HG02798 (cell line): ENCODE results near the gene PER2.
A peak's percentile ranks its signal among the peaks of the same experiment; 100 is the strongest.
"Not testable (repeated sequence)": the region's sequence is repeated elsewhere in the genome, so short reads cannot be mapped to it uniquely, and the experiment has no call there.

Experiments
- ATAC-seq: cut with Tn5 transposase; IDR thresholded peaks from one replicate; pipeline ENCODE4 v1.9.1; 2021; ENCODE audit warnings: mild to moderate bottlenecking; ENCODE audit not compliant: unreplicated experiment, poor library complexity

PER2 gene, protein sequence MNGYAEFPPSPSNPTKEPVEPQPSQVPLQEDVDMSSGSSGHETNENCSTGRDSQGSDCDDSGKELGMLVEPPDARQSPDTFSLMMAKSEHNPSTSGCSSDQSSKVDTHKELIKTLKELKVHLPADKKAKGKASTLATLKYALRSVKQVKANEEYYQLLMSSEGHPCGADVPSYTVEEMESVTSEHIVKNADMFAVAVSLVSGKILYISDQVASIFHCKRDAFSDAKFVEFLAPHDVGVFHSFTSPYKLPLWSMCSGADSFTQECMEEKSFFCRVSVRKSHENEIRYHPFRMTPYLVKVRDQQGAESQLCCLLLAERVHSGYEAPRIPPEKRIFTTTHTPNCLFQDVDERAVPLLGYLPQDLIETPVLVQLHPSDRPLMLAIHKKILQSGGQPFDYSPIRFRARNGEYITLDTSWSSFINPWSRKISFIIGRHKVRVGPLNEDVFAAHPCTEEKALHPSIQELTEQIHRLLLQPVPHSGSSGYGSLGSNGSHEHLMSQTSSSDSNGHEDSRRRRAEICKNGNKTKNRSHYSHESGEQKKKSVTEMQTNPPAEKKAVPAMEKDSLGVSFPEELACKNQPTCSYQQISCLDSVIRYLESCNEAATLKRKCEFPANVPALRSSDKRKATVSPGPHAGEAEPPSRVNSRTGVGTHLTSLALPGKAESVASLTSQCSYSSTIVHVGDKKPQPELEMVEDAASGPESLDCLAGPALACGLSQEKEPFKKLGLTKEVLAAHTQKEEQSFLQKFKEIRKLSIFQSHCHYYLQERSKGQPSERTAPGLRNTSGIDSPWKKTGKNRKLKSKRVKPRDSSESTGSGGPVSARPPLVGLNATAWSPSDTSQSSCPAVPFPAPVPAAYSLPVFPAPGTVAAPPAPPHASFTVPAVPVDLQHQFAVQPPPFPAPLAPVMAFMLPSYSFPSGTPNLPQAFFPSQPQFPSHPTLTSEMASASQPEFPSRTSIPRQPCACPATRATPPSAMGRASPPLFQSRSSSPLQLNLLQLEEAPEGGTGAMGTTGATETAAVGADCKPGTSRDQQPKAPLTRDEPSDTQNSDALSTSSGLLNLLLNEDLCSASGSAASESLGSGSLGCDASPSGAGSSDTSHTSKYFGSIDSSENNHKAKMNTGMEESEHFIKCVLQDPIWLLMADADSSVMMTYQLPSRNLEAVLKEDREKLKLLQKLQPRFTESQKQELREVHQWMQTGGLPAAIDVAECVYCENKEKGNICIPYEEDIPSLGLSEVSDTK (N-terminal part only)

DNA sequence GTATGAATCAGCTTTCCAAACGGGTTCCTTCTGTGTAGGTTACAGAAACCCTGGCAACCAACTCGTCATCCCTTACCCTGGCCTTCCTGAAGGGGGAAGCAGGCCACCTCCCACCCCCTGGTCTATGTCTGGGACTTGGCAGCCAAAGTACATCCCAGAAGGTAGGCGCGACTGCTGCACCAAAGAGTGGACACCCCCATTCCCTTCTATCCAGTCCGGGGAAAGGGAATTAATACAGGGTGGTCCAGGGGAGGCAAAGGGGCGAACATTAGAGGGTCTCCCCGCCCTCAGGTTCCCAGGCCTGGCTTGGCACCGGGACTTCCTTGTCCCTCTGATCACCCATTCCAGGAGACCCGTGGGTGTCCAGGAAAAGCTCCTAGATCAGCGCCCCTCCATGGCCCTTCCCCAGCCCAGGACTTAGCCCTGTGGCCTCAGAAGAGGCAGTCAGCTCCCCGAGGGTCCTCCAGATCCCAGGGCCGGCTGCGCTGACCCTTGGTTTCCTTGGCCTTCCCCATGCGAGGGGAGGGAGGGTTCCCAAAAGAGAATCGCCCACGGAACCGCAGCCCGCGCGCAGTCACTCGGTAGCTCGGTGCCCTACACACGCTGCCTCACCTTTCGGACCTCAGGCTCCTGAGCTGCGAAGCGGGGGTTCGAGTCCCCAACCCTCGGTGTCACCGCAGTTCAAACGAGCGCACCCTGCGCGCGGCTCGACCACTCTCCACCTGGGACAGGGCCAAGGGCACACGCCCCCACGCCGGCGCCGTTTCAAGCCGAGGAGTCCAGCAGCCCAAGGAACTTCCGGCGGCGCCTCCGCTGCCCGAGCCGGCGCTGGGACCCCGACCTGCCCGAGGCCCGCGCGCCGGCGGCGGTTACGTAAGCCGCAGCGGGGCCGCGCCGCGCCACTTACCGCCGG, at the start of gene PER2:
Gene PER2, minus strand, starts transcription at position 874 of the 913 bp plus-strand sequence. CDS start 10,674 bp downstream, outside the sequence.
- ATAC-seq: peak; percentile 36

GRCh38 chr2:238337846-238338245, 49.4 kb upstream of the PER2 start:
- no peak for ATAC-seq

DNA sequence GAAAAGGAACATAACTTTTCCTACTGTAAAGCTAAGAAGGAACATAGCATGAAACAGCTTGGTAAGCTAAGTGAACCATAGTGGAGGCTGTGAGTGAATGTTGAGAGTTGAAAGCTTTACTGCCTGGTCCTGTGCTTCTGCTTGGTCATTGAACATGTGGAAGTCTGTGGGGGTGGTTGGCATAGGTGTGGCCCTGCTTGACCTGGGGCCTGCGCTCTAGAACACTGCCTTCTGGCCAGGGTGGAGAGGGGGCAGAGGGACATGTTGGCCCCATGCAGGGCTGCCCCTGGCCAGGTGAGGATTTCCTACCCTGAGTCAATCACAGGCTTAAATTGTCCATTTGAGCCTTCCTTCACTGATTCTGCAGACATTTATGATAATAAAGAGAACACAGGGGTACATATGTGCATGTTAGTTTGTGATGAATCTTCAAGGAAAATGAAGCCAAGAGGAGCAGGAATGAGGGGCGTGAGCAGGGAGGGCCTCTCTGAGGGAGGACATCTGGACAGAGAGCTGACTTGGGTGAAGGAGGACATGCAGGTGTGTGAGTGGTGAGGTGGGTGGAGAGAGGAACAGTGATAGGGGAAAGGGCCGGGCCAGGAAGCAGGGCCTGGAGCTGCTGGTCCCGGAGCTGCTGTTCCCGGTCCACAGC, 48.5 kb upstream of the PER2 start:
- ATAC-seq: no peak

GRCh38 chr2:238336151-238336550, 47.7 kb upstream of the PER2 start:
- no peak for ATAC-seq

DNA sequence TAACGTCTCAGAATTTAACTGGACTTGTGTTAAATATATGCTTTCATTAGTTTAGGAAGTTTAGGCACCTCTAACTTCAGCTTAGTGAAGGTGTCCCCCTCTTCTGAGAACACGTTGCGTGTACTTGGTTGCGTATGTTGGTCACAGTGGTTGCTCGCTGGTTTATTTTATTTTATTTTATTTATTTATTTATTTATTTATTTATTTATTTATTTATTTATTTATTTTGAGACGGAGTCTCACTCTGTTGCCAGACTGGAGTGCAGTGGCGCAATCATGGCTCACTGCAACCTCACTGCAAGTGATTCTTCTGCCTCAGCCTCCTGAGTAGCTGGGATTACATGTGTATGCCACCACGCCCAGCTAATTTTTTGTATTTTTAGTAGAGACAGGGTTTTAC, 47.2 kb upstream of the PER2 start:
- ATAC-seq: not testable (repeated sequence)

GRCh38 chr2:238334885-238335284, 46.5 kb upstream of the PER2 start:
- no peak for ATAC-seq

DNA sequence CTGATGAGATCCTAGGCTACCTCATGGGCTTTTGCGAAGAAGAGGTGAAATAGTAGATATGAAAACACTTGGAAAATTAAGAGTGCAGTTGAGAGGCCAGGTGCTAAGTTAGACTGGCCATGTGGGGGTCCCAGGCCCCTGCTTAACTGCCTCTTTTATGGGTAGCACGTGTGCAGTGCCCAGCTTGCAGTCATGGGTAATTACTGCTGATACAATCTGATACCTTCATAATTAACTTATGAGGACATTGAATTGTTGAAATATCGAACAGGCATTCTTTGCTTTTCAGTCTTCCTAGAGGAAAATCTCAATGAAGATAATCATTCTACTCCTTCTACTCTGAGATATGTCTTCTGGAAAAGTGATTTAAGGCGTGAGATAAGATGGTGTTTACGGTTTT, 43.5 kb upstream of the PER2 start:
- no peak for ATAC-seq

DNA sequence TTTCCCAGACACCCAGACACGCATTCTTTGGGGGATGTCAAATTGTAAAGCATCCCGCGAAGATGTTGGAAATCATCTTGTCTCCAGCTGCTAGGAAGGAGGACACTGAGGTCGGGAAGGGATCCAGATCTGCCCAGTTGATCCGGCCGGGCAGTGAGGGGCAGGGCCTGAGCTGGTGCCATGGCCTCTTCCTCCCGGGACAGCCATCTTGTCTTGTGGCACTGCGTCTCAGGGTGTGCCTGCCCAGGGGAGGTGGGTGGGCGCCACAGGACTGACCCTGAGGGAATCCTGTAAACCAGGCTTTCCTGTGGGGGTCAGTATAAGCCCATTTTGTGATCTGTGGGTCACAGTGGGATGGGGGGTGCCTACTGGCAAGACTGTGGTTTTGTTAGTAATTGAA, 42.0 kb upstream of the PER2 start:
- ATAC-seq: no peak

- ATAC-seq: no peak
Measured at GRCh38 chr2:238327751-238328150, 39.3 kb upstream of the PER2 start.

DNA sequence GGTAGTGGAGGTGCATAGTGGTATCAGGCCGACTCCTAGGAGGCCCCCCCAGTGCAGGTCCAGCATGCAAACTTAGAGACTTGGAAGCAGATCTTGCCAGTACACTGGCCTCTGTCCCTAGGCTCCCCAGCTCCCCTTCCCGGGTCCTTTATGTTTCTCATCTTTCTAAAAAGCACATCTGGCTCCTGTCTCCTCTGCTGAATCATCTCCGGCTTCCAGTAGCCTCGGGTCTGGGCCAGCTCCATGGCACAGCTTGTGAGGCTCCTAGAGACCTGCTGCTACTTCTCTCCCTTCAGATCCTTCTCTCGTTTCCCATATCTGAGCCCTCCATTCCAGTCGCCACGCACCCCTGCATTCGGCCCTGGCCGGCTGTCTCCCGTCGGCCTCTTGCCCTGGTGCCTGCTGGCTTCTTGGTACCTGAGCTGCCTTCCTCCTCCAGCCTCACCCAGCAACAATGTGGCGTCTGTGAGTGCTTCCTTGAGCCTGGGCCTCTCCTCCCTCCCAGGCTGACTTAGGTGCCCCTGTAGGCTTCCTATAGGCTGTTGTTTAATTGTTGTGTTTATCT, 38.5 kb upstream of the PER2 start:
- no peak for ATAC-seq

GRCh38 chr2:238325694-238326093, 37.3 kb upstream of the PER2 start:
- no peak for ATAC-seq

- ATAC-seq: not testable (repeated sequence)
Measured at GRCh38 chr2:238324248-238324647, 35.8 kb upstream of the PER2 start.

DNA sequence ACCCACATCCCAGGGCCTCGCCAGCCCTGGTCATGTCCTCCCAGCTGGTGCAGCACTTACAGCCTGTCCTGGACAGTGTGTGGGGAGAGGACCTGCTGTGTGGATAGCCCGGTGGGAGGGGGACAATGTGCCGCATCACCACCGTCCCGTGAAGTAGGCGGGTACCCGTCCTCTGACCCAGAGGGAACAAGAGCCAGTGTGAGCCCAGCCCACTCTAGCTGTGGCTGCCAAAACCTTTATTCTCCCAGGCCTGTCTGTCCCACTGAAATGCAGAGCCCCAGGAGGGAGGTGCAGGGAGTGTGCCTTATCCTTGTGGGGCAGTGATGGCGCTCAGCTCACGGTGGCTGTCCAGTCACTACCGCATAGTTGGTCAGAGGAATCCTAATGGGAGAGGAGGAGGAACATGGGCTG, 33.6 kb upstream of the PER2 start:
- ATAC-seq: no peak

DNA sequence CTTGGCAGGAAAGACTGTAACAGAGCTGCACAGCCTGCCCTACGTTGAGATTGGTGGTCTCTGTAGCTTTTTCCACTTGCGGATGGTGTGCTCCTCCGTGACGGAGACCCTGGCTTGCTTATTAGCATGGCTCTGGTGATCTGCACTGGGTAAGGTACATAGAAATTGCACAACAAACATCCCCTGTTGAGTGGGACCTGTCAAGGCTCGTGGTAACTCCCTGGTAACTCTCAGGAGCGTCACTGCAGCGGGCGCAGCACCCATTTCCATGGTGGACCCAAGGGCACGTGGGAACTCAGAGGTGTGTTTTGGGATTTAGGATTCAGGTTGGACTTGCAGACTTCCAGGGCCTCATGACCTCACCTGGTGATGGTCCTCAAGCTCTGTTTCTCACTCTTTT, 33.1 kb upstream of the PER2 start:
- no peak for ATAC-seq

DNA sequence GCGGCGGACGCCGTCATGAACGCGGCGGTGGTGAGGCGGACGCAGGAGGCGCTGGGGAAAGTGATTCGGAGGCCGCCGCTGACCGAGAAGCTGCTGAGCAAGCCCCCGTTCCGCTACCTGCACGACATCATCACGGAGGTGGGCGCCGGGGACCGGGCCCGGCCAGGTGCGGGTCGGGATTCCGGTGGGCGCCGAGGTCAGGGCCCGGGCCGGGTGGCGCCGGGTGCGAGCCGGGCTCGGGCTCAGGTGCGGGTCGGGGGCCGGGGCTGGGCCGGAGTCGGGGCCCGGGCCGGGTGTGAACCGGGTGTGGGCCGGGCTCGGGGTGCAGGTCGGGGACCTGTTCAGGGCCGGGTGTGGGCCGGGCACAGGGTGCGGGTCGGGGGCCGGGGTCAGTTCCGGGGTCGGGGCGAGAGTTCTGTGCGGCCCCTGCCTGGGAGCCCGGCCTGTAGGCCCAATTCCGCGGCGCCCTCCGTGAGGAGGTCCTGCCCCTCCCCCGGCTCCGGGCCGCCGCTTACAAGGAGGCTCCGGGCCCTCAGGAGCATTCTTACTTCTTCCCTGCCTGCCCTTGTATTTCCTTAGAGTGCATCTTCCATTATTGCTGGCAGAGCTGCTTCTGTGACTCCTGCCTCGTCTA, 32.4 kb upstream of the PER2 start:
- no peak for ATAC-seq

GRCh38 chr2:238320246-238320647, 31.8 kb upstream of the PER2 start, which contains the start of gene TRAF3IP1:
Gene TRAF3IP1 (plus strand): TSS chr2:238320518. CDS start chr2:238320663, 145 bp downstream.
- peak; percentile 98 for ATAC-seq

DNA sequence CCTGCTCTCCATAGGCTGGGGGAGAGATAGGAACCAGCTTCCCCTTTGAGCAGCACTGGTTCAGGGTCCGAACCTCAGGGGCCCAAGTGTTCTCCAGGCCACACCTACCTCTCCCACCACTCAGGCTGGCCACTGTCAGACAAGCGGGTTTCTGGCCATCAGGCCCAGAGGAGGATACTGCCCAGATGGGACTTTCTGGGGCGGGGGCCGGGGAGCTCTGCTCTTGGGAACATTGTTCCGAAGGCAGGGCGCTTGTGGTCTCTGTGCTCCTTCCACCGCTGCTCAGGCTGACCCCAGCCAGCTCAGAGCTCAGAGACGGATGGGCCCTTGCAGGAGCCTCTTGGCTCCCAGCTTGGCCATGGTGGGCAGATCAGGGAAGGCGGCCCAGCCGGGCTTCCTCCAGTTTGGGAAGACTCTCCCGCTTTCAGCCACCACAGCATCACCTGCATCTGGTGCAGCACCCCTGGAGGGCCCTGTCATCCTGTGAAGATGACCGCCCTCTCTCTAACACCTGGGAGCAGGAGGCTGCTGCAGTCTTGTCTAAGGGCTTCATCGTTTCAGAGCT, 26.7 kb upstream of the PER2 start:
- no peak for ATAC-seq

GRCh38 chr2:238314576-238314975, 26.2 kb upstream of the PER2 start:
- no peak for ATAC-seq
